KMS-11 (cell line): ENCODE data around the gene RAPGEF1.
"Not testable (repeated sequence)": the region's sequence is repeated elsewhere in the genome, so short reads cannot be mapped to it uniquely, and the experiment has no call there.

Source experiments
- H2AFZ ChIP-seq: fragments of 200-600 bp; sonication (generic); 2 replicates; pipeline ENCODE4 v1.6.1; 2016; ENCODE audit warnings: antibody characterized with exemption, mixed run types, low read depth
- H3K27ac ChIP-seq: fragments of 200-600 bp; sonication (generic); 2 replicates; pipeline ENCODE4 v1.6.1; 2016; ENCODE audit warnings: mild to moderate bottlenecking, mixed run types
- H3K27me3 ChIP-seq: fragments of 200-600 bp; sonication (generic); 2 replicates; pipeline ENCODE4 v1.6.1; 2017; ENCODE audit warnings: mild to moderate bottlenecking, low read depth, mixed run types, moderate library complexity; ENCODE audit not compliant: insufficient read depth
- H3K36me3 ChIP-seq: fragments of 200-600 bp; sonication (generic); 2 replicates; pipeline ENCODE4 v1.6.1; 2017; ENCODE audit warnings: mild to moderate bottlenecking, mixed run types; ENCODE audit not compliant: insufficient read depth
- H3K4me1 ChIP-seq: fragments of 200-600 bp; sonication (generic); 2 replicates; pipeline ENCODE4 v1.6.1; 2016; ENCODE audit warnings: mild to moderate bottlenecking, low read depth, mixed run types; ENCODE audit not compliant: poor library complexity, severe bottlenecking
- H3K4me2 ChIP-seq: fragments of 200-600 bp; sonication (generic); 2 replicates; pipeline ENCODE4 v1.7.0; 2016; ENCODE audit warnings: mild to moderate bottlenecking, mixed run types
- H3K4me3 ChIP-seq: fragments of 200-600 bp; sonication (generic); IDR thresholded peaks from 2 replicates; pipeline ENCODE4 v1.6.1; 2017; ENCODE audit warnings: low read depth, low read length, mixed read lengths; ENCODE audit not compliant: insufficient read depth
- H3K79me2 ChIP-seq: fragments of 200-600 bp; sonication (generic); 2 replicates; pipeline ENCODE4 v1.6.1; 2016; ENCODE audit warnings: low read depth, mixed run types; ENCODE audit not compliant: insufficient read depth
- H3K9ac ChIP-seq: fragments of 200-600 bp; sonication (generic); 2 replicates; pipeline ENCODE4 v1.6.1; 2016; ENCODE audit warnings: mild to moderate bottlenecking, mixed run types
- H4K20me1 ChIP-seq: fragments of 200-600 bp; sonication (generic); 2 replicates; pipeline ENCODE4 v1.6.1; 2016; ENCODE audit warnings: mild to moderate bottlenecking, mixed run types; ENCODE audit not compliant: insufficient read depth
- TF ChIP-seq, protein P1 (sequence below): fragments of 200-600 bp; sonication (generic); conservative IDR thresholded peaks from 2 replicates; pipeline ENCODE4 v1.6.1; 2017; ENCODE audit warnings: low read depth, mild to moderate bottlenecking, antibody characterized with exemption, low read length, moderate library complexity, mixed read lengths

Gene RAPGEF1

DNA sequence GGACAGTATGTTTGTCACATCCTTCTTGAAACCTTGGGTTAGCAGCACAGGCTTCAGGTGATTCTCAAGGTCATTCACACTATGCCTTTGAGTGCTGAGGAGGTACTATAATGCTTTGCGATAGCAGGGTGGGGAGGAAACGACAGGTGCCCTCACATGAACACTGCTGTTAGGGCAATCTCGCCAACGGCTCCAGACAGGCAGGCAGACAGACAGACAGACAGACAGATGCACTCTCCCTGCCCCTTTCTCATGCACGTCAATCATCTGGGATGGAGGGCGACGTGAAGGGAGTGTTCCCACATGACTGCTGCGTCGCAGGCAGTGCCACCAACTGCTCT is 82.9 kb downstream of the RAPGEF1 start:
- Histone ChIP-seq H3K27ac (no peak overlapping the region), H2AFZ (no peak overlapping the region), H3K4me3 (no peak overlapping the region), H3K36me3 (no peaks in the 10 kb centered on the region), H3K4me2 (no peak overlapping the region), H3K27me3 (no peaks in the 10 kb centered on the region), H4K20me1 (peaks cover 13% of the 10 kb centered on the region; the same call in 1 of the 2 replicates), H3K79me2 (peaks cover 97% of the 10 kb centered on the region), H3K9ac (no peak overlapping the region), H3K4me1 (peaks cover 22% of the 10 kb centered on the region)
- TF ChIP-seq, protein P1, sequence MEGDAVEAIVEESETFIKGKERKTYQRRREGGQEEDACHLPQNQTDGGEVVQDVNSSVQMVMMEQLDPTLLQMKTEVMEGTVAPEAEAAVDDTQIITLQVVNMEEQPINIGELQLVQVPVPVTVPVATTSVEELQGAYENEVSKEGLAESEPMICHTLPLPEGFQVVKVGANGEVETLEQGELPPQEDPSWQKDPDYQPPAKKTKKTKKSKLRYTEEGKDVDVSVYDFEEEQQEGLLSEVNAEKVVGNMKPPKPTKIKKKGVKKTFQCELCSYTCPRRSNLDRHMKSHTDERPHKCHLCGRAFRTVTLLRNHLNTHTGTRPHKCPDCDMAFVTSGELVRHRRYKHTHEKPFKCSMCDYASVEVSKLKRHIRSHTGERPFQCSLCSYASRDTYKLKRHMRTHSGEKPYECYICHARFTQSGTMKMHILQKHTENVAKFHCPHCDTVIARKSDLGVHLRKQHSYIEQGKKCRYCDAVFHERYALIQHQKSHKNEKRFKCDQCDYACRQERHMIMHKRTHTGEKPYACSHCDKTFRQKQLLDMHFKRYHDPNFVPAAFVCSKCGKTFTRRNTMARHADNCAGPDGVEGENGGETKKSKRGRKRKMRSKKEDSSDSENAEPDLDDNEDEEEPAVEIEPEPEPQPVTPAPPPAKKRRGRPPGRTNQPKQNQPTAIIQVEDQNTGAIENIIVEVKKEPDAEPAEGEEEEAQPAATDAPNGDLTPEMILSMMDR = no peak

- TF ChIP-seq, protein P1 = no peak
- Histone ChIP-seq H3K27ac (no peak overlapping the region), H3K79me2 (peaks cover 96% of the 10 kb centered on the region), H3K4me2 (no peak overlapping the region), H3K9ac (no peak overlapping the region), H3K27me3 (no peaks in the 10 kb centered on the region), H3K4me1 (peaks cover 22% of the 10 kb centered on the region), H4K20me1 (peaks cover 13% of the 10 kb centered on the region; the same call in 1 of the 2 replicates), H2AFZ (no peak overlapping the region), H3K36me3 (no peaks in the 10 kb centered on the region), H3K4me3 (no peak overlapping the region)
Measured at GRCh38 chr9:131656356-131657036, 83.4 kb downstream of the RAPGEF1 start.

DNA sequence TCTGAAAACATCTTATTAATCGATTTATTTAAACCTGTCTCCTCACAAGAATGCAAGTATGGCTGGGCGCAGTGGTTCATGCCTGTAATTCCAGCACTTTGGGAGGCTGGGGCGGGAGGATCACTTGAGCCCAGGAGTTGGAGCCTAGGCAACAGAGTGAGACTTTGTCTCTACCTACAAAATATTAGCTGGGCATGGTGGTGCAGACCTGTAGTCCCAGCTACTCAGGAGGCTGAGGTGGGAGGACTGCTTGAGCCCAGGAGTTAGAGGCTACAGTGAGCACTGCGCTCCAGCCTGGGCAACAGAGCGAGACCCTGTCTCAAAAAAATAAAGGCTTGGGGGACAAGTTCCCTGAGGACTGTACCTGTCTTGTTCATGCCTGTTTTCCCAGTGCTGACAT is 85.5 kb downstream of the RAPGEF1 start:
- Histone ChIP-seq H3K4me1 (peaks cover 18% of the 10 kb centered on the region), H4K20me1 (peaks cover 13% of the 10 kb centered on the region), H3K79me2 (peaks cover 92% of the 10 kb centered on the region)
- not testable (repeated sequence) for H3K4me2 ChIP-seq, H3K36me3 ChIP-seq, H3K27ac ChIP-seq, H3K9ac ChIP-seq, H3K4me3 ChIP-seq, H2AFZ ChIP-seq, H3K27me3 ChIP-seq

DNA sequence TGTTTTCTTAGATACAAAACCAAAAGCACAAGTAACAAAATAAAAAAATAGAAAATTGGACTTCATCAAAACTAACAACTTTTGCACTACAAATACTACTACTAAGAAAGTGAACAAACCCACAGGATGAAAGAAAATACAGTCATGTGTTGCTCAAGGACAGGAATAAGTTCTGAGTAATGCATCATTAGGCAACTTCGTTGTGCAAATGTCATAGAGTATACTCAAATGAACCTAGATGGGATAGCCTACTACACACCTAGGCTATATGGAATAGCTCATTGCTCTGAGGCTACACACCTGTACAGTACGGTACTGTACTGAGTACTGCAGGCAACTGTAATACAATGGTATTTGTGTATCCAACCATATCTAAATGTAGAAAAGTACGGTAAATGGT is 88.3 kb downstream of the RAPGEF1 start:
- peaks cover 19% of the 10 kb centered on the region for H3K4me1 ChIP-seq
- TF ChIP-seq, protein P1 = no peak
- peaks cover 8% of the 10 kb centered on the region for H4K20me1 ChIP-seq
- no peak overlapping the region for H3K4me3 ChIP-seq
- peaks cover 64% of the 10 kb centered on the region for H3K79me2 ChIP-seq
- H3K36me3 ChIP-seq = no peaks in the 10 kb centered on the region
- H2AFZ ChIP-seq = no peak overlapping the region
- no peak overlapping the region for H3K4me2 ChIP-seq
- H3K9ac ChIP-seq = no peak overlapping the region
- H3K27ac ChIP-seq = no peak overlapping the region
- H3K27me3 ChIP-seq = no peaks in the 10 kb centered on the region

DNA sequence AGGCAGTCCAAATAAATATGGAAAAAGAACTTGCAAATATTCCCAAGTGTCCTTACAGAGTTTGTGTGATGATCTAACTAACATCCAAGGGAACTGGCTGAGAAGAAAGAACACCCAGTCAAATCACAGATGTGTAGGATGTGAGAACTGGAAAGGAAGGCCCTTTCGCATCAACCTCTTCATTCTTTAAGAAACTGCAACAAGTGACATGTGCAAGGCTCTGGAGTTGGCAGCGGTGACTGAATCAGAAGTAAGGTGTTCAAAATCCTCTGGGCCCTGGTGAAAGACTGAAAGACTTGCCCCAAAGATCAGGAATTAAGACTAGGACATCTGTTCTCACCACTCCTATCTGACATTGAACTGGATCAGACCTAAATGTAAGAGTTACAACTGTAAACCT is 88.7 kb downstream of the RAPGEF1 start:
- Histone ChIP-seq H3K27me3 (no peaks in the 10 kb centered on the region), H3K4me3 (no peak overlapping the region), H3K27ac (no peak overlapping the region), H3K36me3 (no peaks in the 10 kb centered on the region), H3K4me1 (peaks cover 22% of the 10 kb centered on the region), H3K9ac (no peak overlapping the region), H3K4me2 (no peak overlapping the region), H2AFZ (no peak overlapping the region), H3K79me2 (peaks cover 60% of the 10 kb centered on the region), H4K20me1 (peaks cover 8% of the 10 kb centered on the region)
- TF ChIP-seq, protein P1 = no peak
